ENCODE results near the gene XG. TPM values are rescaled to one million over a fixed set of nuclear protein-coding genes. Genes with fewer than 3 reads are reported as not detected.

XG gene
- total and polyA plus RNA-seq, 2 of the 4 experiments (the other 2 are of a cell fraction): under 0.01 TPM; not detected in 1

DNA sequence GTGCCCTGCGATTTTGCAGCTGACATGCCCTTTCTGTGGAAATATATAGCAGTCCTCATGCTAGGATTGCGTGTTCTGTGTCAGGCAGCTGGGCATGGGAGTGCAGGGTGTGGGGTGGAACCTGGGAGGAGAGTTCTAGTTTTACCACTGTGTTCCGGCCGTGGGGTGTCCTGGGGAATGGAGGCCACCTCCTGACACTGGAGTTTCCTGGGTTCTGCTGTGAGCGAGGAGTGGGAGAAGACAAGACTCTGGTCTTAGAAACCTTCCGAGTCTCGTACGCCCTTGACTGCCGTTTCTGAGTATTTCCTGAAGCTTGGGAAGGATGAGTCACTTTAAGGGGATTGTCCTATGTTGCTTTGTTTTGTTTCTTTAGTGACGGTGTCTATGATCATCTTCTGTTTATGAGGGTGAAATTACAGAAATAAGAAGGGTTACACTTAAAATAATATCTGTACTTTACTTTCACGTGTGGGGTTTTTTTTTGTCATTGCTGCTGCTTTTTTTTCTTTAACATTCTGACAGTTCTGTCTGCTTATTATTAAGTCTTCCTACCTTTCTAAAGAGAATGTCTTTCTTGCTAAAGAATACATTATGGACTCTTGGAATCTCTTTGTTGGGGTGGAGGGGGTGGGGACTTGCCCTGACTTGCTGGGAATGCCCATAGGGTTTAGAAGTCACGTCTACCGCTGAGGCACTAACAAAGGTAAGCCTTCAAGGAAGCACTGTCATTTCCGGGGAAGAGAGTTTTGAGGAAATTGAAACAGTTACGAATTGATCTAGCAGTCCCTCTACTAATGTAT lies 41.6 kb upstream of the XG start:
- Histone ChIP-seq H2AFZ (replicated peaks; ENCODE audit: low read length, poor library complexity) (peak overlapping the region; percentile 46), H3K79me1 (ENCODE audit: low read depth in 1 of 2, low read length in 2 of 2) (peaks cover 35 to 78% of the 10 kb centered on the region in 2 experiments), H2BK5ac (ENCODE audit: low read depth, low read length, poor library complexity, severe bottlenecking) (peak overlapping the region; percentile 65), H3K27me3 (ENCODE audit: control insufficient read depth, insufficient read depth, low read length) (no peaks in the 10 kb centered on the region), H3K9me3 (ENCODE audit: control insufficient read depth, insufficient read depth, low read length) (no peaks in the 10 kb centered on the region), H3K18ac (ENCODE audit: low read depth, low read length) (peak overlapping the region; percentile 55; the same call in 1 of the 2 replicates), H3K9ac (ENCODE audit: low read depth, low read length) (no peak overlapping the region), H3K4me1 (ENCODE audit: control insufficient read depth, insufficient read depth, low read length) (peaks cover 23% of the 10 kb centered on the region), H2AK5ac (ENCODE audit: low read depth, low read length) (0 out of 2 replicates have a peak overlapping the region, but pooled peaks have one; percentile 29), H3K27ac (ENCODE audit: insufficient read depth, low read length) (peak overlapping the region; percentile 33), H3K56ac (ENCODE audit: extremely low read depth, insufficient read depth, low read length) (no peak overlapping the region), H4K20me1 (ENCODE audit: insufficient read depth, low read length) (peaks cover 80% of the 10 kb centered on the region), H2BK20ac (ENCODE audit: low read depth, low read length) (no peak overlapping the region), H3K4ac (ENCODE audit: low read depth, low read length) (peak overlapping the region; percentile 74), H2AK9ac (replicated peaks; ENCODE audit: low read depth, low read length, poor library complexity) (peak overlapping the region; percentile 75), H3K9me1 (ENCODE audit: insufficient read depth, low read length) (peaks cover 40% of the 10 kb centered on the region), H2BK120ac (ENCODE audit: low read depth, low read length) (no peak overlapping the region), H4K5ac (ENCODE audit: low read depth, low read length) (no peak overlapping the region), H3K4me2 (ENCODE audit: low read depth, low read length) (peak overlapping the region; percentile 90), H4K8ac (ENCODE audit: low read depth in 2 of 2, low read length in 2 of 2) (0 out of 4 replicates have a peak overlapping the region, but pooled peaks of 1 of the 2 experiments have one; percentile 24), H3K4me3 (ENCODE audit: insufficient read depth, low read depth, low read length) (no peak overlapping the region; the same call in 1 of the 2 replicates), H4K91ac (ENCODE audit: insufficient read depth, low read depth, low read length) (no peak overlapping the region), H3K14ac (replicated peaks; ENCODE audit: low read depth, low read length) (peak overlapping the region; percentile 61; the same call in 1 of the 2 replicates), H3K23ac (ENCODE audit: low read depth, low read length) (no peak overlapping the region), H3K36me3 (ENCODE audit: control insufficient read depth, insufficient read depth, low read length) (peaks cover 14% of the 10 kb centered on the region), H2BK15ac (ENCODE audit: low read depth, low read length) (no peak overlapping the region)
- intact Hi-C loops (cut with micrococcal nuclease) (no loop called here), dilution Hi-C loops (cut with HindIII; ENCODE audit: low sequenced_read_pairs, unreplicated experiment) (no loop called here), in situ Hi-C loops (cut with MboI; ENCODE audit: low sequenced_read_pairs) (no loop called here)
- 57% methylated on average over 1 of the region's 15 CpGs; no CpG with 5 or more reads in 1 of the 2 experiments for WGBS, 2 experiments (ENCODE audit: extremely low coverage in 2 of 2, insufficient read length in 1 of 2)
- DNase-seq (peak; percentile 88), ATAC-seq (ENCODE audit: low read depth) (peak; percentile 77)
- no TSS peak for BruUV-seq (replicated peaks)
- ChIA-PET POLR2A (ENCODE audit: unreplicated experiment) (no interaction called here), CTCF (no interaction called here)
- TF ChIP-seq FOS (IDR thresholded peaks at IDR 0.05; ENCODE audit: low read depth, low read length) (peak; percentile 92), RFX5 (IDR thresholded peaks at IDR 0.05; ENCODE audit: low read depth, low read length) (no peak), SMC3 (IDR thresholded peaks at IDR 0.05; ENCODE audit: low read depth, low read length) (no peak), RAD21 (IDR thresholded peaks at IDR 0.05; ENCODE audit: low read length) (no peak), NFE2L2 (IDR thresholded peaks at IDR 0.05; ENCODE audit: low read depth, low read length) (0 out of 2 replicates have a peak, but pooled peaks have one; percentile 4)
- TF ChIP-seq, protein P1, sequence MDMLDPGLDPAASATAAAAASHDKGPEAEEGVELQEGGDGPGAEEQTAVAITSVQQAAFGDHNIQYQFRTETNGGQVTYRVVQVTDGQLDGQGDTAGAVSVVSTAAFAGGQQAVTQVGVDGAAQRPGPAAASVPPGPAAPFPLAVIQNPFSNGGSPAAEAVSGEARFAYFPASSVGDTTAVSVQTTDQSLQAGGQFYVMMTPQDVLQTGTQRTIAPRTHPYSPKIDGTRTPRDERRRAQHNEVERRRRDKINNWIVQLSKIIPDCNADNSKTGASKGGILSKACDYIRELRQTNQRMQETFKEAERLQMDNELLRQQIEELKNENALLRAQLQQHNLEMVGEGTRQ (IDR thresholded peaks at IDR 0.05; ENCODE audit: low read depth, low read length): no peak

All from IMR-90 (cell line).